MM.1S (cell line): ENCODE measurements around the gene HMX1.

Experiments
- EZH2phosphoT487 ChIP-seq: fragments of 300-600 bp; sonication (generic); IDR thresholded peaks from 2 replicates; pipeline ENCODE4 v1.6.1; 2018; ENCODE audit warnings: antibody characterized with exemption, low read length
- TF ChIP-seq, protein P1 (sequence below): fragments of 300-600 bp; sonication (generic); IDR thresholded peaks from 2 replicates; pipeline ENCODE4 v1.5.1; 2016; ENCODE audit warnings: antibody characterized with exemption, low read length, mixed read lengths

DNA sequence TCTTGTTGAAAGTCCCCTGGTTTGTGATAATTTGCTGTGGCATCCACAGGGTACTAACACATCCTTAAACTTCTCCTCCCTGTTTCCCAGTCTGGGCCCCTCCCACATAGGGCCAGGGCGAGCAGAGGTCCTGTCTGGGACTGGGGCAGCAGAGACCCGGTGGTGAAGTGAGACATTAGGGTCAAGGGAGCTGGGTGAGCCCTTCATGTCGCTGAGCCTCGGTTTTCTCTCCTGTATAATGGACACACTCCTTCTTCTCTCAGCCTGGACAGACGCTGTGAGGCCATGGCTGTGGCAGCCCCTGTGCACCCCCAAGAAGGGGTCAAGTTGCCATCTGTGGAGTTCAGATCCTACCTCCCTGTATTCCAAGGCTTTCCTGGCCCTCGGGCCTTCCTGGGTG is 33.0 kb upstream of the HMX1 start:
- TF ChIP-seq, protein P1, sequence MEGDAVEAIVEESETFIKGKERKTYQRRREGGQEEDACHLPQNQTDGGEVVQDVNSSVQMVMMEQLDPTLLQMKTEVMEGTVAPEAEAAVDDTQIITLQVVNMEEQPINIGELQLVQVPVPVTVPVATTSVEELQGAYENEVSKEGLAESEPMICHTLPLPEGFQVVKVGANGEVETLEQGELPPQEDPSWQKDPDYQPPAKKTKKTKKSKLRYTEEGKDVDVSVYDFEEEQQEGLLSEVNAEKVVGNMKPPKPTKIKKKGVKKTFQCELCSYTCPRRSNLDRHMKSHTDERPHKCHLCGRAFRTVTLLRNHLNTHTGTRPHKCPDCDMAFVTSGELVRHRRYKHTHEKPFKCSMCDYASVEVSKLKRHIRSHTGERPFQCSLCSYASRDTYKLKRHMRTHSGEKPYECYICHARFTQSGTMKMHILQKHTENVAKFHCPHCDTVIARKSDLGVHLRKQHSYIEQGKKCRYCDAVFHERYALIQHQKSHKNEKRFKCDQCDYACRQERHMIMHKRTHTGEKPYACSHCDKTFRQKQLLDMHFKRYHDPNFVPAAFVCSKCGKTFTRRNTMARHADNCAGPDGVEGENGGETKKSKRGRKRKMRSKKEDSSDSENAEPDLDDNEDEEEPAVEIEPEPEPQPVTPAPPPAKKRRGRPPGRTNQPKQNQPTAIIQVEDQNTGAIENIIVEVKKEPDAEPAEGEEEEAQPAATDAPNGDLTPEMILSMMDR: no peak
- no peak for TF ChIP-seq EZH2phosphoT487
